ENCODE measurements around the gene COL21A1.

The COL21A1 gene

DNA sequence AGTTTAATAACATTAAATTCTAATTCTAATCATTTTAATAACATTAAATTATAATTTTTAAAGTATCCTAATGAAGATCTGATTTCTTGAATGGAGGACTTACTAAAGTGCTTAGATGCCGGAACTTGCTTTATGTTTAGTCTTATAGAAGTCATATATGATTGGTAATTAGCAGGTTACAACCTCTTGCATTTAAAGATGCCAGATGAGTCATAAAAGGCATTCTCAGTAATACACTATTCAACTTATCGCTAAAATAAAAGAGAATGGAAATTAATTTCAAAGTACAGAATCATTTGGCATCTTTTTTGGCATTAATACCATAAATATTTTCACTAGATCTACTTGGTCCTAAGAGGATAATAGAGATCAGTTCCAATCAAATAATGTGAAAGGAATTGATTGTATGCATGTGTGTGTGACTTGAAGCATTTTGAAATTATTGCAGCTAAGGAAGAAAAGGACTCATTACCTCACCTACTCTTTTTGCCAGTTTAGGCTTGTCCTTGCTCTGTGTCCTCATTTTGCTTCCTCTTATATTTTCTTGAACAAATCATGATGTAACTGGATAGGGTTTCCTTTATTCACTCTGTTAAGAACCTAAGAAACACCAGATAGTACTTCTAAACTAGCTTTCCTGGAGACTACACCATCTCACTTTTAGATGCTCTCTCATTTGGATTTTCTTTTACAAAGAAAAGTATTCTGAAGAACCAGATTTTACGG is 2.7 kb downstream of the COL21A1 start:
- no peak for TF ChIP-seq CTCF (IDR thresholded peaks at IDR 0.05; ENCODE audit: insufficient read depth, low read length, poor library complexity, severe bottlenecking)
- no peaks in the 10 kb centered on the region; the same call in none of the 2 replicates for H3K27me3 ChIP-seq (replicated peaks; ENCODE audit: control insufficient read depth, insufficient read depth, low read length)
- no peak for DNase-seq (ENCODE audit: extremely low read depth, insufficient read length)
- no peaks in the 10 kb centered on the region for H3K36me3 ChIP-seq (ENCODE audit: control insufficient read depth, insufficient read depth, low read length)
- H3K4me3 ChIP-seq (replicated peaks; ENCODE audit: low read depth, low read length) = no peak overlapping the region

- H3K27me3 ChIP-seq (replicated peaks; ENCODE audit: control insufficient read depth, insufficient read depth, low read length) = no peaks in the 10 kb centered on the region; the same call in none of the 2 replicates
- no peak overlapping the region for H3K4me3 ChIP-seq (replicated peaks; ENCODE audit: low read depth, low read length)
- no peak for DNase-seq (ENCODE audit: extremely low read depth, insufficient read length)
- TF ChIP-seq CTCF (IDR thresholded peaks at IDR 0.05; ENCODE audit: insufficient read depth, low read length, poor library complexity, severe bottlenecking) = no peak
- no peaks in the 10 kb centered on the region for H3K36me3 ChIP-seq (ENCODE audit: control insufficient read depth, insufficient read depth, low read length)
Observed at GRCh38 chr6:56244089-56244488, 3.3 kb downstream of the COL21A1 start.

GRCh38 chr6:56243518-56244070 is 3.8 kb downstream of the COL21A1 start:
- DNase-seq (ENCODE audit: extremely low read depth, insufficient read length) = no peak
- H3K4me3 ChIP-seq (replicated peaks; ENCODE audit: low read depth, low read length) = no peak overlapping the region

DNA sequence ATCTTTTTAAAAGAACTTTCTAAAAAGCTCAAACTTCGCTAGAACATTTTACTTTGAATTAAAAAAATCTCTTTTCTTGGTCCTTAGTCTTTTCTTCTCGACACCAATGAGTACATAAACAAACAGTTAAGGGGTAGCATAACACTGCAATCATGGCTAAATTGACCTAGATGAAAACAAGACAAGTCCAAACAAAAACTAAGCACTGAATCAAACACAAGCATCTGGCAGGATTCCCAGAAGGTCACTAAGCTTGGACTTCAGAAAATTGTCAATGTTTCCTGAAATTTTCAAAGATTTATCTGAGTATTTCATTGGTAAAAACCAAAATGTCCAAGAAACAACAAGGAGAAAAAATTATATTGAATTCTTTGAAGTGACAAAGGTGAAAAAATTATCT is 5.0 kb downstream of the COL21A1 start:
- H3K36me3 ChIP-seq (ENCODE audit: control insufficient read depth, insufficient read depth, low read length) = no peaks in the 10 kb centered on the region
- H3K4me3 ChIP-seq (replicated peaks; ENCODE audit: low read depth, low read length) = no peak overlapping the region
- no peak for DNase-seq (ENCODE audit: extremely low read depth, insufficient read length)
- TF ChIP-seq CTCF (IDR thresholded peaks at IDR 0.05; ENCODE audit: insufficient read depth, low read length, poor library complexity, severe bottlenecking) = no peak
- H3K27me3 ChIP-seq (replicated peaks; ENCODE audit: control insufficient read depth, insufficient read depth, low read length) = no peaks in the 10 kb centered on the region; the same call in 1 of the 2 replicates

More at GRCh38 chr6:56243518-56244070, 3.8 kb downstream of the COL21A1 start:
- TF ChIP-seq CTCF (IDR thresholded peaks at IDR 0.05; ENCODE audit: insufficient read depth, low read length, poor library complexity, severe bottlenecking) = no peak
- Histone ChIP-seq H3K27me3 (replicated peaks; ENCODE audit: control insufficient read depth, insufficient read depth, low read length) (no peaks in the 10 kb centered on the region; the same call in none of the 2 replicates), H3K36me3 (ENCODE audit: control insufficient read depth, insufficient read depth, low read length) (no peaks in the 10 kb centered on the region)

- Histone ChIP-seq H3K36me3 (ENCODE audit: control insufficient read depth, insufficient read depth, low read length) (no peaks in the 10 kb centered on the region), H3K4me3 (replicated peaks; ENCODE audit: low read depth, low read length) (no peak overlapping the region), H3K27me3 (replicated peaks; ENCODE audit: control insufficient read depth, insufficient read depth, low read length) (no peaks in the 10 kb centered on the region)
- no peak for TF ChIP-seq CTCF (IDR thresholded peaks at IDR 0.05; ENCODE audit: insufficient read depth, low read length, poor library complexity, severe bottlenecking)
- DNase-seq (ENCODE audit: extremely low read depth, insufficient read length) = no peak
Observed at GRCh38 chr6:56241124-56241802, 6.1 kb downstream of the COL21A1 start.

Data from GM06990 (cell line).